ENCODE measurements around the gene RNF39. TPM values are rescaled to one million over a fixed set of nuclear protein-coding genes. Genes with fewer than 3 reads are reported as not detected.

The RNF39 gene
- polyA plus RNA-seq, 1 donor from 2014 or later, result not detected

DNA sequence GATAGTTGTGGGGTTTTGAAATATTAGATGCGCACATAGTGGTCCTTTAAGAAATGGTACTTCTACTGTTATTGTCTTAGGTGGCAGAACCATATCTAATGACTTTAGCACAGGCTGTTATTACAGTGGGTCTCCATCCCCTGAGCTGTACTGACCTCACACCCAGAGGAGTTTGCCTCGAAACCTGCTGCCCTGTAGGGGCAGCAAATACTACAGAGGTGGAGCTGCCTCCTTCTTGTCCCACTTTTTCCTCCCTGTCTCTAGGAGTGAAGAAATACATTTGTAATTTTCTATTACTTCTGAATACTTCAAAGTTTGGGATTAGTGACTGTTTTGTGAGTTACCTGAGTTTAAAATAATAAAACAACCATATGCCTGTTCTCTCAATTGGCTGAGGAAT, 29.1 kb upstream of the RNF39 start:
- TF ChIP-seq TAF1 (IDR thresholded peaks at IDR 0.05; ENCODE audit: low read depth) (no peak), SMC3 (conservative IDR thresholded peaks at IDR 0.05; ENCODE audit: poor library complexity) (no peak), POLR2AphosphoS5 (IDR thresholded peaks at IDR 0.05) (no peak), MXI1 (conservative IDR thresholded peaks at IDR 0.05; ENCODE audit: poor library complexity, severe bottlenecking) (no peak), RAD21 (conservative IDR thresholded peaks at IDR 0.05) (no peak), EZH2 (IDR thresholded peaks at IDR 0.05; ENCODE audit: borderline replicate concordance, insufficient read depth, low read length, poor library complexity, severe bottlenecking) (no peak), EP300 (conservative IDR thresholded peaks at IDR 0.05; ENCODE audit: poor library complexity, severe bottlenecking) (no peak)
- TF ChIP-seq, protein P1, sequence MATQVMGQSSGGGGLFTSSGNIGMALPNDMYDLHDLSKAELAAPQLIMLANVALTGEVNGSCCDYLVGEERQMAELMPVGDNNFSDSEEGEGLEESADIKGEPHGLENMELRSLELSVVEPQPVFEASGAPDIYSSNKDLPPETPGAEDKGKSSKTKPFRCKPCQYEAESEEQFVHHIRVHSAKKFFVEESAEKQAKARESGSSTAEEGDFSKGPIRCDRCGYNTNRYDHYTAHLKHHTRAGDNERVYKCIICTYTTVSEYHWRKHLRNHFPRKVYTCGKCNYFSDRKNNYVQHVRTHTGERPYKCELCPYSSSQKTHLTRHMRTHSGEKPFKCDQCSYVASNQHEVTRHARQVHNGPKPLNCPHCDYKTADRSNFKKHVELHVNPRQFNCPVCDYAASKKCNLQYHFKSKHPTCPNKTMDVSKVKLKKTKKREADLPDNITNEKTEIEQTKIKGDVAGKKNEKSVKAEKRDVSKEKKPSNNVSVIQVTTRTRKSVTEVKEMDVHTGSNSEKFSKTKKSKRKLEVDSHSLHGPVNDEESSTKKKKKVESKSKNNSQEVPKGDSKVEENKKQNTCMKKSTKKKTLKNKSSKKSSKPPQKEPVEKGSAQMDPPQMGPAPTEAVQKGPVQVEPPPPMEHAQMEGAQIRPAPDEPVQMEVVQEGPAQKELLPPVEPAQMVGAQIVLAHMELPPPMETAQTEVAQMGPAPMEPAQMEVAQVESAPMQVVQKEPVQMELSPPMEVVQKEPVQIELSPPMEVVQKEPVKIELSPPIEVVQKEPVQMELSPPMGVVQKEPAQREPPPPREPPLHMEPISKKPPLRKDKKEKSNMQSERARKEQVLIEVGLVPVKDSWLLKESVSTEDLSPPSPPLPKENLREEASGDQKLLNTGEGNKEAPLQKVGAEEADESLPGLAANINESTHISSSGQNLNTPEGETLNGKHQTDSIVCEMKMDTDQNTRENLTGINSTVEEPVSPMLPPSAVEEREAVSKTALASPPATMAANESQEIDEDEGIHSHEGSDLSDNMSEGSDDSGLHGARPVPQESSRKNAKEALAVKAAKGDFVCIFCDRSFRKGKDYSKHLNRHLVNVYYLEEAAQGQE (IDR thresholded peaks at IDR 0.05; ENCODE audit: borderline replicate concordance), result no peak
- TF ChIP-seq, protein P2, sequence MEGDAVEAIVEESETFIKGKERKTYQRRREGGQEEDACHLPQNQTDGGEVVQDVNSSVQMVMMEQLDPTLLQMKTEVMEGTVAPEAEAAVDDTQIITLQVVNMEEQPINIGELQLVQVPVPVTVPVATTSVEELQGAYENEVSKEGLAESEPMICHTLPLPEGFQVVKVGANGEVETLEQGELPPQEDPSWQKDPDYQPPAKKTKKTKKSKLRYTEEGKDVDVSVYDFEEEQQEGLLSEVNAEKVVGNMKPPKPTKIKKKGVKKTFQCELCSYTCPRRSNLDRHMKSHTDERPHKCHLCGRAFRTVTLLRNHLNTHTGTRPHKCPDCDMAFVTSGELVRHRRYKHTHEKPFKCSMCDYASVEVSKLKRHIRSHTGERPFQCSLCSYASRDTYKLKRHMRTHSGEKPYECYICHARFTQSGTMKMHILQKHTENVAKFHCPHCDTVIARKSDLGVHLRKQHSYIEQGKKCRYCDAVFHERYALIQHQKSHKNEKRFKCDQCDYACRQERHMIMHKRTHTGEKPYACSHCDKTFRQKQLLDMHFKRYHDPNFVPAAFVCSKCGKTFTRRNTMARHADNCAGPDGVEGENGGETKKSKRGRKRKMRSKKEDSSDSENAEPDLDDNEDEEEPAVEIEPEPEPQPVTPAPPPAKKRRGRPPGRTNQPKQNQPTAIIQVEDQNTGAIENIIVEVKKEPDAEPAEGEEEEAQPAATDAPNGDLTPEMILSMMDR (IDR thresholded peaks at IDR 0.05; ENCODE audit: poor library complexity, severe bottlenecking), result no peak
- Histone ChIP-seq H3K9me2 (ENCODE audit: insufficient read depth, low read length) (no peaks in the 10 kb centered on the region), H3K27me3 (ENCODE audit: insufficient read depth, low read depth, low read length) (peaks cover 69% of the 10 kb centered on the region), H3K27ac (ENCODE audit: low read length) (no peak overlapping the region), H3K4me3 (ENCODE audit: low read length) (no peak overlapping the region), H2AFZ (ENCODE audit: low read depth, low read length) (no peak overlapping the region), H3K36me3 (ENCODE audit: insufficient read depth, low read length) (no peaks in the 10 kb centered on the region), H3K79me2 (replicated peaks; ENCODE audit: insufficient read depth, low read length) (no peaks in the 10 kb centered on the region), H4K20me1 (ENCODE audit: insufficient read depth) (no peaks in the 10 kb centered on the region), H3K4me2 (ENCODE audit: low read length) (no peak overlapping the region), H3K9ac (ENCODE audit: low read length) (no peak overlapping the region), H3F3A (ENCODE audit: insufficient read depth, low read length, poor library complexity, severe bottlenecking) (no peaks in the 10 kb centered on the region), H3K9me3 (ENCODE audit: low read length) (no peaks in the 10 kb centered on the region)

DNA sequence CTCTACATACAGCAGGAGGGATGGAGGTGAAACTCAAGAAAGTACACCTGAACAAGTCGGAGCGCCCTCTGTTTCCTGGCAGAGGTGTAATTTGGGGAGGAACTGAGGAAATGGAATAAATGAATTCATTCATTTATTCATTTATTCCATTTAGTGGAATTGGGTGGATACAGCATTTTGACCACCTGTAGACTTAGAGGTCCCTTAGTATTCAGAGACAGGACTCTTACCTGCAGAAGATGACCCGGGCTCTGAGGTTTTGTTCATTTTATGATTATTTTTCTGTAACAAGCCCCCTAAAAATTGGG, 28.3 kb upstream of the RNF39 start:
- no peaks in the 10 kb centered on the region for H3K79me2 ChIP-seq (replicated peaks; ENCODE audit: insufficient read depth, low read length)
- H2AFZ ChIP-seq (ENCODE audit: low read depth, low read length), result no peak overlapping the region
- H3K9me3 ChIP-seq (ENCODE audit: low read length), result no peaks in the 10 kb centered on the region
- no peaks in the 10 kb centered on the region for H4K20me1 ChIP-seq (ENCODE audit: insufficient read depth)
- no peak overlapping the region for H3K4me3 ChIP-seq (ENCODE audit: low read length)
- no peak overlapping the region for H3K27ac ChIP-seq (ENCODE audit: low read length)
- no peaks in the 10 kb centered on the region for H3K9me2 ChIP-seq (ENCODE audit: insufficient read depth, low read length)
- H3K36me3 ChIP-seq (ENCODE audit: insufficient read depth, low read length), result no peaks in the 10 kb centered on the region
- H3K9ac ChIP-seq (ENCODE audit: low read length), result no peak overlapping the region
- no peak overlapping the region for H3K4me2 ChIP-seq (ENCODE audit: low read length)
- no peaks in the 10 kb centered on the region for H3F3A ChIP-seq (ENCODE audit: insufficient read depth, low read length, poor library complexity, severe bottlenecking)
- TF ChIP-seq SMC3 (conservative IDR thresholded peaks at IDR 0.05; ENCODE audit: poor library complexity), result no peak
- TF ChIP-seq EP300 (conservative IDR thresholded peaks at IDR 0.05; ENCODE audit: poor library complexity, severe bottlenecking), result no peak
- TF ChIP-seq, protein P1 (IDR thresholded peaks at IDR 0.05; ENCODE audit: borderline replicate concordance), result no peak
- TF ChIP-seq RAD21 (conservative IDR thresholded peaks at IDR 0.05), result no peak
- TF ChIP-seq TAF1 (IDR thresholded peaks at IDR 0.05; ENCODE audit: low read depth), result no peak
- TF ChIP-seq MXI1 (conservative IDR thresholded peaks at IDR 0.05; ENCODE audit: poor library complexity, severe bottlenecking), result no peak
- H3K27me3 ChIP-seq (ENCODE audit: insufficient read depth, low read depth, low read length), result peaks cover 75% of the 10 kb centered on the region
